Activated CD4-positive, alpha-beta T cell treated with anti-CD3 and anti-CD28 coated beads, Interleukin-2, Interleukin-4, amounts not matched to agents 100 ng/mL and 50 ng/mL, durations not matched to agents 16 hours and 8 hours (primary cell): ENCODE data around the gene FYB1.
"Not testable (repeated sequence)": the region's sequence is repeated elsewhere in the genome, so short reads cannot be mapped to it uniquely, and the experiment has no call there.

Source experiments
- DNase-seq: peaks from one replicate; pipeline ENCODE4 v3.0.0-alpha.2; 2020; ENCODE audit warnings: low spot score

The FYB1 gene

GRCh38 chr5:39187831-39188731, 31.3 kb downstream of the FYB1 start:
- no peak for DNase-seq

GRCh38 chr5:39186722-39187539, 32.4 kb downstream of the FYB1 start:
- no peak for DNase-seq

GRCh38 chr5:39186289-39186688, 33.1 kb downstream of the FYB1 start:
- DNase-seq: no peak

- no peak for DNase-seq
Measured at GRCh38 chr5:39185761-39186160, 33.6 kb downstream of the FYB1 start.

- DNase-seq: not testable (repeated sequence)
Measured at GRCh38 chr5:39179561-39179960, 39.8 kb downstream of the FYB1 start.

- DNase-seq: no peak
Measured at GRCh38 chr5:39178861-39179260, 40.5 kb downstream of the FYB1 start.

- DNase-seq: peak; percentile 78
Measured at GRCh38 chr5:39178171-39178570, 41.2 kb downstream of the FYB1 start.

GRCh38 chr5:39177631-39177964, 41.8 kb downstream of the FYB1 start:
- no peak for DNase-seq

GRCh38 chr5:39176759-39177630, 42.4 kb downstream of the FYB1 start:
- peak; percentile 90 for DNase-seq

- peak; percentile 72 for DNase-seq
Measured at GRCh38 chr5:39175273-39175955, 43.9 kb downstream of the FYB1 start.

- no peak for DNase-seq
Measured at GRCh38 chr5:39173069-39173468, 46.3 kb downstream of the FYB1 start.

GRCh38 chr5:39172593-39172992, 46.8 kb downstream of the FYB1 start:
- no peak for DNase-seq

- no peak for DNase-seq
Measured at GRCh38 chr5:39171647-39172046, 47.7 kb downstream of the FYB1 start.

GRCh38 chr5:39169081-39169480, 50.3 kb downstream of the FYB1 start:
- no peak for DNase-seq

- no peak for DNase-seq
Measured at GRCh38 chr5:39167972-39168342, 51.4 kb downstream of the FYB1 start.

GRCh38 chr5:39167141-39167971, 52.0 kb downstream of the FYB1 start:
- no peak for DNase-seq

- peak; percentile 84 for DNase-seq
Measured at GRCh38 chr5:39164529-39165402, 54.6 kb downstream of the FYB1 start.

- peak; percentile 53 for DNase-seq
Measured at GRCh38 chr5:39164016-39164415, 55.3 kb downstream of the FYB1 start.

- no peak for DNase-seq
Measured at GRCh38 chr5:39161578-39161977, 57.8 kb downstream of the FYB1 start.
